Type B pancreatic cell (in vitro differentiated cells): ENCODE measurements around the gene LGALSL. TPM values are rescaled to one million over a fixed set of nuclear protein-coding genes. Genes with fewer than 3 reads are reported as not detected.
A peak's percentile ranks its signal among the peaks of the same experiment; 100 is the strongest.

Source experiments
- DNase-seq: peaks from one replicate; pipeline ENCODE4 v3.0.0; 2021; ENCODE audit warnings: mixed read lengths; ENCODE audit not compliant: unreplicated experiment; ENCODE audit errors: extremely low spot score
- H3K27ac Mint-ChIP-seq: 2 replicates; pipeline ENCODE4 v1.8.0; 2021; ENCODE audit warnings: mild to moderate bottlenecking, mixed read lengths
- H3K27me3 Mint-ChIP-seq: 2 replicates; pipeline ENCODE4 v1.8.0; 2021; ENCODE audit warnings: mixed read lengths
- H3K36me3 Mint-ChIP-seq: 2 replicates; pipeline ENCODE4 v1.8.0; 2021; ENCODE audit warnings: mixed read lengths
- H3K4me1 Mint-ChIP-seq: one replicate; pipeline ENCODE4 v1.8.0; 2021; ENCODE audit warnings: mixed read lengths; ENCODE audit not compliant: unreplicated experiment
- H3K4me3 Mint-ChIP-seq: 2 replicates; pipeline ENCODE4 v1.8.0; 2021; ENCODE audit warnings: mild to moderate bottlenecking, mixed read lengths
- H3K9me3 Mint-ChIP-seq: 2 replicates; pipeline ENCODE4 v1.8.0; 2021; ENCODE audit warnings: mixed read lengths
- total RNA-seq: library from RNA; stranded (reverse); gene quantifications from 2 replicates; pipeline ENCODE4 v1.2.1, GENCODE V29; 2021; ENCODE audit warnings: low replicate concordance
- TF ChIP-seq, protein P1 (sequence below): fragments of 200-600 bp; sonication (generic); conservative IDR thresholded peaks from 2 replicates; pipeline ENCODE4 v1.5.0; 2021; ENCODE audit warnings: antibody characterized with exemption, mild to moderate bottlenecking

LGALSL gene
- total RNA-seq, 1 donor from 2014 or later: 19.2 TPM

DNA sequence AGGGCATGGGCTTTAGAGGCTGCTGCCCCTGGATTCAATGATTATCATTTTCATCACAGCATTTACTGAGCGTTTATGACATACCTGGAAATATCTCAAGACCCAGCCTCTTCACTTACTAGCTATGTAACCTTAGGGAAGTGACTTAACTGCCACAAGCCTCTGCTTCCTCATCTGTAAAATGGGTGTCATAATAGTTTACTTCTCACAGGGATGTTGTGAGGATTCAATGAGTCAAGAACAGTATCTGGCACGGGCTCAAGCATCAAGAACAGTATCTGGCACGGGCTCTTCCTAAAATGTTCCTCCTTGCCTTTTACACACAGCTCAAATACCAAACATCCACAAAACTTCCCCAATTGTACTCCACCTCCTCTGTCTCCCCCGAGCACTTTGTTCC lies 31.4 kb downstream of the LGALSL start:
- H3K4me1 Mint-ChIP-seq: peaks cover 33% of the 10 kb centered on the region
- peak overlapping the region; percentile 44 for H3K27ac Mint-ChIP-seq
- DNase-seq: no peak
- peaks cover 6% of the 10 kb centered on the region for H3K27me3 Mint-ChIP-seq
- TF ChIP-seq, protein P1, sequence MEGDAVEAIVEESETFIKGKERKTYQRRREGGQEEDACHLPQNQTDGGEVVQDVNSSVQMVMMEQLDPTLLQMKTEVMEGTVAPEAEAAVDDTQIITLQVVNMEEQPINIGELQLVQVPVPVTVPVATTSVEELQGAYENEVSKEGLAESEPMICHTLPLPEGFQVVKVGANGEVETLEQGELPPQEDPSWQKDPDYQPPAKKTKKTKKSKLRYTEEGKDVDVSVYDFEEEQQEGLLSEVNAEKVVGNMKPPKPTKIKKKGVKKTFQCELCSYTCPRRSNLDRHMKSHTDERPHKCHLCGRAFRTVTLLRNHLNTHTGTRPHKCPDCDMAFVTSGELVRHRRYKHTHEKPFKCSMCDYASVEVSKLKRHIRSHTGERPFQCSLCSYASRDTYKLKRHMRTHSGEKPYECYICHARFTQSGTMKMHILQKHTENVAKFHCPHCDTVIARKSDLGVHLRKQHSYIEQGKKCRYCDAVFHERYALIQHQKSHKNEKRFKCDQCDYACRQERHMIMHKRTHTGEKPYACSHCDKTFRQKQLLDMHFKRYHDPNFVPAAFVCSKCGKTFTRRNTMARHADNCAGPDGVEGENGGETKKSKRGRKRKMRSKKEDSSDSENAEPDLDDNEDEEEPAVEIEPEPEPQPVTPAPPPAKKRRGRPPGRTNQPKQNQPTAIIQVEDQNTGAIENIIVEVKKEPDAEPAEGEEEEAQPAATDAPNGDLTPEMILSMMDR: no peak
- H3K9me3 Mint-ChIP-seq: no peaks in the 10 kb centered on the region
- no peaks in the 10 kb centered on the region for H3K36me3 Mint-ChIP-seq
- H3K4me3 Mint-ChIP-seq: no peak overlapping the region

DNA sequence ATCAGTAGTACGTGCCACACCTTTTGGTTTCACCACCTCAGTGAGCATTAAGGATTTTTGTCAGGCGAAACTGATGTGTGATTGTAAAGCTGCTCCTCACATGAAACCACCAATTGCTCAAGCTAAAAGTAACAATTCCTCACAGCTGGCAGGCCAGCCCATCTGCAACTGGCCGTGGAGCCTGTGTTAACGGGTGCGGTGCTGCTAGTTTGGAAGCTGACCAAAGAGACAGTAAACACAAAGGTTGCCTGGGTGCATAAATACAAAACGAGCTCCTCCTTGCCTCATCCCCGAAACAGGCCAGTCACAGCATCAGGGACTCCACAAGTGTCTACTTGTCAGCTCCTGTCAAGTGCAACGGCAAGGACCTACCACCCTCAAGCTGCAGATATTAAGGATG lies 32.0 kb downstream of the LGALSL start:
- no peaks in the 10 kb centered on the region for H3K36me3 Mint-ChIP-seq
- DNase-seq: no peak
- no peak overlapping the region for H3K4me3 Mint-ChIP-seq
- H3K27me3 Mint-ChIP-seq: peaks cover 6% of the 10 kb centered on the region
- TF ChIP-seq, protein P1: no peak
- no peaks in the 10 kb centered on the region for H3K9me3 Mint-ChIP-seq
- peak overlapping the region; percentile 44 for H3K27ac Mint-ChIP-seq
- peaks cover 35% of the 10 kb centered on the region for H3K4me1 Mint-ChIP-seq

DNA sequence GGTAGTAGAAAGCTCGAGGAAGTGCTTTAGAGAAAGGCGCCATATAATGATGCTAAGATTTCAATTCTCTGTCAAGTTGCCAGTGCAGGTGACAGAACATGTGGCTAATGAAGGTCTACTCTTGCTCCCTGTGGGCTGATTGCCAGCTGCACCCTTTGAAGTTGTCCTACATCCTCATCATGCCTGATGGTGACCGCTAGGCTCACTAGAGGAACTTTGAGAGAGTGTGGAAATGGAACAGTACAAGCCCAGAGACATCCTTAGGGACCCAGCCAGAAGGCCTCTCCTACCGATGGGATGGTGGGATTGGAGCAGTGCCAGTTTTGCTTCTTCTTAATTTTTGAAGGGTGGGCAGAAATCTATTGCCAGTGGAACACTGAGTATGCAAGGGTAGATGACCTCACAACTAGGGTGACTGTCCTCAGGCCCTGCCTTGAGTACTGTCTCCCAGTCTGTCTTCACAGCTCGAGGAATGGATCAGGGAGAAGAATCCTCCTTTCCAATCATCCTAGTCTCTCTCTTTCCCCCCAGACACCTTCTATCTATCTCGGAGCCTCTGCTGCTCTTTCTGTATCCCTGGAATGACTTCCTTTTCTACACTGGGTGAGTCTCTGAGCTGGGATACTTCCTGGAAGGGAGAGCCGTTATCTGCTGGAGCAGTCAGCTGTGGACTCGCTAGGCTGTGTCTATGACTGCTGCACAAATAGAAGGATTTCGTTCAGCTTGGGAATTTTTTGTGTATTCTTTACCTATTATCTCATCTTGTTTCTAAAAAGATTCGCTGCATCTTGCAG lies 33.5 kb downstream of the LGALSL start:
- Mint-ChIP-seq H3K4me3 (no peak overlapping the region), H3K36me3 (no peaks in the 10 kb centered on the region), H3K9me3 (no peaks in the 10 kb centered on the region), H3K4me1 (peaks cover 36% of the 10 kb centered on the region), H3K27me3 (peaks cover 6% of the 10 kb centered on the region), H3K27ac (no peak overlapping the region)
- TF ChIP-seq, protein P1: no peak
- no peak for DNase-seq

DNA sequence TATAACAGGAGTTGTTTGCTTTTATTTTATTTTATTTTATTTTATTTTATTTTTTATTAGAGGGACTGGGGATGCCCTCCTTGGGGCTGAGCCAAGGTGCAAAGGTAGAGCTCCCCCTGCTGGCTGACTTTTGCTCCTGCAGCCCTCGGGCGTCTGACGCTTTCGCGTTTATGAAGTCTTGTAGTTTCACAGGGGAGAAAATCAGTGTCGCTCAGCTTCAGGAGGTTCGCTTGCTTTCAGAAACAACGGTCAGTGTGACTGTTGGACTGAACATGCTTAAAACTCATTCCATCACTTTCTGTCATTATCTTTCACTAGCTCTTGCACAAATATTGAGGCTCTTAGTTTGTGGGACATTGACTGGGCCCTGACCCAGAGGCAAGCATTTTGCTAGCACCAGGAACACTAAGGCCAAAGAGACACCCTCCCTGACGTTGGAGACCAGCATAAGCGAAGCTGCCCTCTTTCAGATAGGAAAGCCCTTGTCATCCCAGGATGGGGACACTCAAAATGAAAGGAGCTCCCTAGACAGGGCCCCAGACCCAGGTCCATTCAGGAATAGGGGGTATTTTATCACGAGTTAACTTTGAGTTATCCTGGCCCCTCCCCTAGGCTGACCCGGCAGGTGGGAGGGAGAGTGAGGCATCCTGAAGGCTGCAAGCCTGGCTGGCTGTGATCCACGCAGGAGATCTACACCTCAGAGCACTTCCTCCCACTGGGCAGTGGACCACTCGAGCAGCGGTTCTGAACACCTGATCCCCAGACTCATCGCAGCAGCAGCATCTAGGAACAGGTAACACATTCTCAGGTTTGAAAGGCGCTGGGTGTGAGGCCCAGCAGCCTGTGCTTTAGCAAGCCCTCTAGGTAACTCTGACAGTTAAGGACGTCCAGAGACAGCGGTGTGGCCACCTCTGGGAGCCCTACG lies 34.4 kb downstream of the LGALSL start:
- H3K27ac Mint-ChIP-seq: no peak overlapping the region
- no peaks in the 10 kb centered on the region for H3K36me3 Mint-ChIP-seq
- no peak overlapping the region for H3K4me3 Mint-ChIP-seq
- no peaks in the 10 kb centered on the region for H3K9me3 Mint-ChIP-seq
- peaks cover 35% of the 10 kb centered on the region for H3K4me1 Mint-ChIP-seq
- H3K27me3 Mint-ChIP-seq: peaks cover 6% of the 10 kb centered on the region
- DNase-seq: peak; percentile 78
- TF ChIP-seq, protein P1: peak; percentile 99

DNA sequence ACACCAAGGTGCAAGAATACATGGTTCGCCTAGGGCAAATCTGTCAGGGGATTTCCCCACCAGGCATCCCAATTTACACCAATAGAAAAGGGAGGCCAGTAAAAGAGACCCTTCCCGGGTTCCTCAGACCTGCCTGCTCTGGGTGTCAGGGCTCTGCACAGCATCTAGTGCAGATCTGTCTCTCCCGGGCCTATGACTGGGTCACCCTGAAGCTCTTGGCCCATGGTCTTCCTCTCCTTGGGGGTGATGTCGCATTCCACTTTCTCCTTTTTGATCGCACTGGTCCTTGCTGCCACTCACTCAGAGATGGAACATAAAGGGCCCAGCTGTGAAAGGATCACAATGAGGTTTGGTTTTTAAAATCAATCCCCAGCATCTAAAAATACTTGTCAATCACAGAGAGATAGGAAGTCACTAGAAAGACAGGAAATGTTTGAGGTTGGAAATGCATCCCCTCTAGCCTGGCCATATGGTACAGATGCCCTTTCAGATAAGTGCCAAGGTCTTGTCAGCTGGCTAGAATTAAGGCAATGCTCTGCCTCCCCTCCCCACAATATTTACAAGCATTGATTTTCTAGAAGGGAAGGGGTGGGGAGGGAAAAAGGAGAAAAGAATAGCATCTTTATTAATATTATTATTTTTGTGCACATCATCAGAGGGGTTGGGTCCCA lies 35.3 kb downstream of the LGALSL start:
- H3K36me3 Mint-ChIP-seq: no peaks in the 10 kb centered on the region
- TF ChIP-seq, protein P1: no peak
- H3K4me1 Mint-ChIP-seq: peaks cover 35% of the 10 kb centered on the region
- H3K9me3 Mint-ChIP-seq: no peaks in the 10 kb centered on the region
- no peak overlapping the region for H3K27ac Mint-ChIP-seq
- no peak overlapping the region for H3K4me3 Mint-ChIP-seq
- no peak for DNase-seq
- H3K27me3 Mint-ChIP-seq: peaks cover 6% of the 10 kb centered on the region
